ENCODE results near the gene ETV4. TPM values are rescaled to one million over a fixed set of nuclear protein-coding genes. Genes with fewer than 3 reads are reported as not detected.

ETV4 gene
- total RNA-seq, 4 donors from 2014 or later, result 1.1 to 9.0 (median 5.3) TPM

GRCh38 chr17:43581613-43582012 is 35.5 kb upstream of the ETV4 start:
- no peaks in the 10 kb centered on the region for H3K36me3 ChIP-seq
- no peaks in the 10 kb centered on the region for H3K27me3 ChIP-seq
- H3K27ac ChIP-seq, result no peak overlapping the region
- H3K4me3 ChIP-seq (replicated peaks in 1 of 3), result no peak overlapping the region
- WGBS, 2 donors, result 50 to 93% methylated on average over 2 to 4 of the region's 4 CpGs
- intact Hi-C loops (cut with DNase I), result no loop called here
- TF ChIP-seq POLR2A (IDR thresholded peaks at IDR 0.05) (no peak), CTCF (IDR thresholded peaks at IDR 0.05) (no peak)
- no peaks in the 10 kb centered on the region for H3K9me3 ChIP-seq
- H3K4me1 ChIP-seq, result peaks cover 0 to 8% of the 10 kb centered on the region in 2 donors
- no peak for DNase-seq

GRCh38 chr17:43581130-43581529 is 35.0 kb upstream of the ETV4 start:
- no peak overlapping the region for H3K27ac ChIP-seq

GRCh38 chr17:43579566-43580140 is 33.5 kb upstream of the ETV4 start:
- no peak overlapping the region for H3K27ac ChIP-seq
- no peak for TF ChIP-seq POLR2A (IDR thresholded peaks at IDR 0.05)
- no peak for TF ChIP-seq CTCF (IDR thresholded peaks at IDR 0.05)
- H3K4me1 ChIP-seq, result peaks cover 0 to 8% of the 10 kb centered on the region in 2 donors
- 86 to 90% methylated on average over 9 of the region's 9 CpGs for WGBS, 2 donors
- H3K27me3 ChIP-seq, result no peaks in the 10 kb centered on the region
- intact Hi-C loops (cut with DNase I), result loop anchor here (5.0 kb wide), 1 partner anchor 178 kb away; the partner anchor contains the start of gene SOST
- DNase-seq, result no peak
- no peaks in the 10 kb centered on the region for H3K9me3 ChIP-seq
- no peaks in the 10 kb centered on the region for H3K36me3 ChIP-seq
- no peak overlapping the region for H3K4me3 ChIP-seq (replicated peaks in 1 of 3)

More at GRCh38 chr17:43581130-43581529, 35.0 kb upstream of the ETV4 start:
- no peak for TF ChIP-seq POLR2A (IDR thresholded peaks at IDR 0.05)
- no peak for TF ChIP-seq CTCF (IDR thresholded peaks at IDR 0.05)
- intact Hi-C loops (cut with DNase I), result no loop called here
- H3K36me3 ChIP-seq, result no peaks in the 10 kb centered on the region
- H3K9me3 ChIP-seq, result no peaks in the 10 kb centered on the region
- H3K4me3 ChIP-seq (replicated peaks in 1 of 3), result no peak overlapping the region
- WGBS, 2 donors, result 61 to 67% methylated on average over 4 of the region's 4 CpGs
- no peak for DNase-seq
- peaks cover 0 to 8% of the 10 kb centered on the region in 2 donors for H3K4me1 ChIP-seq
- no peaks in the 10 kb centered on the region for H3K27me3 ChIP-seq

- no peaks in the 10 kb centered on the region for H3K36me3 ChIP-seq
Measured at GRCh38 chr17:43578699-43579565, 32.8 kb upstream of the ETV4 start.

More at GRCh38 chr17:43578699-43579565, 32.8 kb upstream of the ETV4 start:
- TF ChIP-seq POLR2A (IDR thresholded peaks at IDR 0.05) (no peak), CTCF (IDR thresholded peaks at IDR 0.05) (no peak)
- WGBS, 2 donors, result 45 to 50% methylated on average over 7 to 11 of the region's 13 CpGs
- H3K4me1 ChIP-seq, result peaks cover 0 to 8% of the 10 kb centered on the region in 2 donors
- intact Hi-C loops (cut with DNase I), result loop anchor here (5.0 kb wide), 1 partner anchor 178 kb away; the partner anchor contains the start of gene SOST
- no peak for DNase-seq
- no peak overlapping the region for H3K4me3 ChIP-seq (replicated peaks in 1 of 3)
- H3K9me3 ChIP-seq, result no peaks in the 10 kb centered on the region
- H3K27ac ChIP-seq, result no peak overlapping the region
- H3K27me3 ChIP-seq, result no peaks in the 10 kb centered on the region

Measured in thyroid gland (tissue), 4 donors.